Measurements from ENCODE around the gene EEF2K. TPM values are rescaled to one million over a fixed set of nuclear protein-coding genes. Genes with fewer than 3 reads are reported as not detected.

Gene EEF2K
- polyA plus RNA-seq, 2 of the 4 experiments (the other 2 are of a cell fraction) = 8.2 to 9.4 TPM

- WGBS (ENCODE audit: missing lambda C conversion rate) = 93% methylated on average over 15 of the region's 17 CpGs
These were observed 116.7 kb downstream of the EEF2K start for GRCh38 chr16:22322741-22323140.

DNA sequence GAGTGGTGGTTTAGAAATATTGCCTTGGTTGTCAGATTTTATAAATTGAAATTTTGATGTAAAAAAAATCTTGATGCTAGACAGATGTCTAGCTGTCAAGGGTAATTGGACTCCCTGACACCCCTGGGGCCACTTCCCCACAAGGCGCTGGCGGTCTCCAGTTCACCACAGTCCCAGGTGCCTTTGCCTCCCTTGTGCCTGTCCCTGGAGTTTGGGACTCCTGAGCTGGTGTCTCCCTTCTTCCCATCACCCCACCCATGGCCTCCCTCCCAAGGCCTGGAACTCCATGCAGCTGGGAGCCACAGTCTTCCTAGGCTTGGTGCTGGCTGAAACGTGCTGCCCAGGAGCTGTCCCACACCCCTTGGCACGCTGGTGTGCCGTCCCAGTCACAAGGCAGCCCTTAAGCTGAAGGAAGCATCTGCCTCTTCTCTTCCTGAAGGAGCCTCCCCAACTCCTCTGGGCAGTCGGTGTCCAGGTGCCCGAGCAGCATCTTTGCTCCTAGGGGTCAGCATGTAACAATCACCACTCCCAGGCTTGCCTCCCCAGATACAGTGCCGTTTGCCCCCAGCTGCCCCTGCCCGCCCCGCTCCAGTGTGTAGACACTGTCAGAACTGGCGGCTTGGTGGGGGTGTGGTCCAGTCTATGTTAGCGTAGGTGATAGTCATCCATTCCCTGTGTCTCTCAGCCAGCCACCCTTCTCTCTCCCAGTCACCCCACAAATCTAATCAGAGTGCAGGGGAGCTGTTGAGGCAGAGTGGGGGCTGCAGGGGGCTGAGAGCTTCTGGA, 117.3 kb downstream of the EEF2K start:
- FAIRE-seq (no peak), DNase-seq (ENCODE audit: low read depth in 1 of 2, low spot score in 1 of 2) (no peak), ATAC-seq (no peak)
- Histone ChIP-seq H3K4me2 (no peak overlapping the region), H3K4me1 (no peaks in the 10 kb centered on the region), H3K9me3 (no peaks in the 10 kb centered on the region), H3K4me3 (no peak overlapping the region), H3K27ac (no peak overlapping the region)
- TF ChIP-seq CTCF (IDR thresholded peaks at IDR 0.05) (no peak), FOSB (CRISPR knock-in tag; IDR thresholded peaks at IDR 0.05) (no peak), SREBF2 (IDR thresholded peaks at IDR 0.05) (no peak), CHD2 (IDR thresholded peaks at IDR 0.05; ENCODE audit: low read length, partially characterized antibody) (no peak)
- WGBS (ENCODE audit: missing lambda C conversion rate) = 88% methylated on average over 12 of the region's 12 CpGs
- ChIA-PET CTCF (interaction anchor here (1.2 to 9.8 kb wide), 3 partner anchors 20 to 1474 kb away, joined by 3 to 160 read pairs (median 4); partner anchors contain the start of gene POLR3E), POLR2A (no interaction called here)

More at GRCh38 chr16:22322741-22323140, 116.7 kb downstream of the EEF2K start:
- no peaks in the 10 kb centered on the region for H3K9me3 ChIP-seq
- no peak overlapping the region for H3K4me3 ChIP-seq
- TF ChIP-seq JUNB (IDR thresholded peaks at IDR 0.05) = no peak
- TF ChIP-seq, protein P1, sequence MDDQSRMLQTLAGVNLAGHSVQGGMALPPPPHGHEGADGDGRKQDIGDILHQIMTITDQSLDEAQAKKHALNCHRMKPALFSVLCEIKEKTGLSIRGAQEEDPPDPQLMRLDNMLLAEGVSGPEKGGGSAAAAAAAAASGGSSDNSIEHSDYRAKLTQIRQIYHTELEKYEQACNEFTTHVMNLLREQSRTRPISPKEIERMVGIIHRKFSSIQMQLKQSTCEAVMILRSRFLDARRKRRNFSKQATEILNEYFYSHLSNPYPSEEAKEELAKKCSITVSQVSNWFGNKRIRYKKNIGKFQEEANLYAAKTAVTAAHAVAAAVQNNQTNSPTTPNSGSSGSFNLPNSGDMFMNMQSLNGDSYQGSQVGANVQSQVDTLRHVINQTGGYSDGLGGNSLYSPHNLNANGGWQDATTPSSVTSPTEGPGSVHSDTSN (IDR thresholded peaks at IDR 0.05) = no peak
- no peak for TF ChIP-seq HOXB5 (CRISPR knock-in tag; IDR thresholded peaks at IDR 0.05)
- TF ChIP-seq HEYL (CRISPR knock-in tag; IDR thresholded peaks at IDR 0.05) = no peak
- TF ChIP-seq, protein P2, sequence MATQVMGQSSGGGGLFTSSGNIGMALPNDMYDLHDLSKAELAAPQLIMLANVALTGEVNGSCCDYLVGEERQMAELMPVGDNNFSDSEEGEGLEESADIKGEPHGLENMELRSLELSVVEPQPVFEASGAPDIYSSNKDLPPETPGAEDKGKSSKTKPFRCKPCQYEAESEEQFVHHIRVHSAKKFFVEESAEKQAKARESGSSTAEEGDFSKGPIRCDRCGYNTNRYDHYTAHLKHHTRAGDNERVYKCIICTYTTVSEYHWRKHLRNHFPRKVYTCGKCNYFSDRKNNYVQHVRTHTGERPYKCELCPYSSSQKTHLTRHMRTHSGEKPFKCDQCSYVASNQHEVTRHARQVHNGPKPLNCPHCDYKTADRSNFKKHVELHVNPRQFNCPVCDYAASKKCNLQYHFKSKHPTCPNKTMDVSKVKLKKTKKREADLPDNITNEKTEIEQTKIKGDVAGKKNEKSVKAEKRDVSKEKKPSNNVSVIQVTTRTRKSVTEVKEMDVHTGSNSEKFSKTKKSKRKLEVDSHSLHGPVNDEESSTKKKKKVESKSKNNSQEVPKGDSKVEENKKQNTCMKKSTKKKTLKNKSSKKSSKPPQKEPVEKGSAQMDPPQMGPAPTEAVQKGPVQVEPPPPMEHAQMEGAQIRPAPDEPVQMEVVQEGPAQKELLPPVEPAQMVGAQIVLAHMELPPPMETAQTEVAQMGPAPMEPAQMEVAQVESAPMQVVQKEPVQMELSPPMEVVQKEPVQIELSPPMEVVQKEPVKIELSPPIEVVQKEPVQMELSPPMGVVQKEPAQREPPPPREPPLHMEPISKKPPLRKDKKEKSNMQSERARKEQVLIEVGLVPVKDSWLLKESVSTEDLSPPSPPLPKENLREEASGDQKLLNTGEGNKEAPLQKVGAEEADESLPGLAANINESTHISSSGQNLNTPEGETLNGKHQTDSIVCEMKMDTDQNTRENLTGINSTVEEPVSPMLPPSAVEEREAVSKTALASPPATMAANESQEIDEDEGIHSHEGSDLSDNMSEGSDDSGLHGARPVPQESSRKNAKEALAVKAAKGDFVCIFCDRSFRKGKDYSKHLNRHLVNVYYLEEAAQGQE (IDR thresholded peaks at IDR 0.05) = no peak
- no peak for TF ChIP-seq POLR2AphosphoS2 (conservative IDR thresholded peaks at IDR 0.05; ENCODE audit: low read length)
- DNase-seq (ENCODE audit: low read depth in 1 of 2, low spot score in 1 of 2) (no peak), FAIRE-seq (no peak), ATAC-seq (no peak)
- H3K27ac ChIP-seq = no peak overlapping the region
- no peaks in the 10 kb centered on the region for H3K4me1 ChIP-seq
- ChIA-PET POLR2A (no interaction called here), CTCF (interaction anchor here (1.3 to 9.8 kb wide), 3 partner anchors 8 to 1134 kb away, joined by 4 to 160 read pairs (median 4); partner anchors contain the start of gene POLR3E)
- no peak overlapping the region for H3K4me2 ChIP-seq

- Histone ChIP-seq H3K4me1 (no peaks in the 10 kb centered on the region), H3K4me3 (no peak overlapping the region), H3K4me2 (no peak overlapping the region), H3K27ac (no peak overlapping the region), H3K9me3 (no peaks in the 10 kb centered on the region)
- ChIA-PET POLR2A (no interaction called here), CTCF (interaction anchor here (1.2 to 9.8 kb wide), 3 partner anchors 21 to 1475 kb away, joined by 3 to 160 read pairs (median 4); partner anchors contain the start of gene POLR3E)
- ATAC-seq = no peak
- no peak for DNase-seq (ENCODE audit: low read depth in 1 of 2, low spot score in 1 of 2)
- WGBS (ENCODE audit: missing lambda C conversion rate) = 92% methylated on average over 16 of the region's 24 CpGs
- TF ChIP-seq HOXB5 (CRISPR knock-in tag; IDR thresholded peaks at IDR 0.05) (no peak), RCOR1 (IDR thresholded peaks at IDR 0.05; ENCODE audit: low read depth, low read length) (no peak), RAD21 (conservative IDR thresholded peaks at IDR 0.05 in 1 of 2, IDR thresholded peaks at IDR 0.05 in 1 of 2) (no peak), KDM5A (IDR thresholded peaks at IDR 0.05) (no peak), FOSL2 (IDR thresholded peaks at IDR 0.05) (no peak), FOSL2 (CRISPR knock-in tag; IDR thresholded peaks at IDR 0.05) (no peak), EHF (CRISPR knock-in tag; IDR thresholded peaks at IDR 0.05) (no peak)
- TF ChIP-seq, protein P1 (IDR thresholded peaks at IDR 0.05) = no peak
- no peak for FAIRE-seq
These were observed 118.1 kb downstream of the EEF2K start for GRCh38 chr16:22323959-22324786.
